SU-DHL-6 (cell line): Measurements from ENCODE around the gene MYL12A.

Source experiments
- EZH2phosphoT487 ChIP-seq: fragments of 200-600 bp; sonication (generic), shearing (Covaris generic); conservative IDR thresholded peaks from 2 replicates; pipeline ENCODE4 v1.6.1; 2018; ENCODE audit warnings: mild to moderate bottlenecking, antibody characterized with exemption, low read length, moderate library complexity, mixed read lengths
- TF ChIP-seq, protein P1 (sequence below): fragments of 200-600 bp; sonication (generic); IDR thresholded peaks from one replicate; pipeline ENCODE4 v1.5.1; 2017; ENCODE audit warnings: antibody characterized with exemption, mild to moderate bottlenecking, low read length, moderate library complexity; ENCODE audit not compliant: insufficient read depth, poor library complexity, severe bottlenecking

DNA sequence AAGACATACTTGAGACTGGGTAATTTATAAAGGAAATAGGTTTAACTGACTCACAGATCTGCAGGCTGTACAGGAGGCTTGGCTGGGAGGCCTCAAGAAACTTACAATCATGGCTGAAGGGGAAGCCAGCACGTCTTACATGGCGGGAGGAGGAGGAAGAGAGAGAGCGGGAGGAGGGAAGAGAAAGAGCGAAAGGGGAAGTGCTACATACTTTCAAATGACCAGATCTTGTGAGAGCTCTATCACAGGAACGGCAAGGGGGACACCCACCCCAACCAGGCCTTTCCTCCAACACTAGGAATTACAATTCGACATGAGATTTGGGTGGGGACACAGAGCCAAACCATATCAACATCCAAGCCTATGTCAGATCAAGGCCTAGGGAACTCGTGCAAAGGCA lies 38.6 kb downstream of the MYL12A start:
- TF ChIP-seq, protein P1, sequence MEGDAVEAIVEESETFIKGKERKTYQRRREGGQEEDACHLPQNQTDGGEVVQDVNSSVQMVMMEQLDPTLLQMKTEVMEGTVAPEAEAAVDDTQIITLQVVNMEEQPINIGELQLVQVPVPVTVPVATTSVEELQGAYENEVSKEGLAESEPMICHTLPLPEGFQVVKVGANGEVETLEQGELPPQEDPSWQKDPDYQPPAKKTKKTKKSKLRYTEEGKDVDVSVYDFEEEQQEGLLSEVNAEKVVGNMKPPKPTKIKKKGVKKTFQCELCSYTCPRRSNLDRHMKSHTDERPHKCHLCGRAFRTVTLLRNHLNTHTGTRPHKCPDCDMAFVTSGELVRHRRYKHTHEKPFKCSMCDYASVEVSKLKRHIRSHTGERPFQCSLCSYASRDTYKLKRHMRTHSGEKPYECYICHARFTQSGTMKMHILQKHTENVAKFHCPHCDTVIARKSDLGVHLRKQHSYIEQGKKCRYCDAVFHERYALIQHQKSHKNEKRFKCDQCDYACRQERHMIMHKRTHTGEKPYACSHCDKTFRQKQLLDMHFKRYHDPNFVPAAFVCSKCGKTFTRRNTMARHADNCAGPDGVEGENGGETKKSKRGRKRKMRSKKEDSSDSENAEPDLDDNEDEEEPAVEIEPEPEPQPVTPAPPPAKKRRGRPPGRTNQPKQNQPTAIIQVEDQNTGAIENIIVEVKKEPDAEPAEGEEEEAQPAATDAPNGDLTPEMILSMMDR, result no peak
- no peak for TF ChIP-seq EZH2phosphoT487
